ENCODE measurements around the gene MAPK8IP2.

Gene MAPK8IP2

DNA sequence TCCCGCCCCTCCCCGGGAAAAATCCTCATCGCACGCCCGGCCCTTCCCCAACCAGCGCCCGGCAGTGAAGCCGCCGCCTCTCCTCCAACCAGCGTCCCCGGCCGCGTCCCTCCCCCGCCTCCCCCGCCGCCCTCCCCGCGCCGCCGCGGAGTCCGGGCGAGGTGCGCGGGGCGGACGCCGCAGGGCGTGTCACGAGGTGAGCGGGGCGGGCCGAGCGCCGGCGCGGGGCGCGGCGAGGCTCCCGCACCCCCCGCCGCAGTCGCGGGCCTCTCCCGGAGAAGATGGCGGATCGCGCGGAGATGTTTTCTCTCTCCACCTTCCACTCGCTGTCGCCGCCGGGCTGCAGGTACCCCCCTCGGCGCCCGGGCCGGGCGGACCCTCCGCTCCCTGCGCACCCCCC lies at the start of gene MAPK8IP2:
Gene MAPK8IP2, plus strand, starts transcription at position 256 of the 400 bp plus-strand sequence. Its CDS starts 26 bp downstream, at position 282.
- Histone ChIP-seq H3K4me3 (ENCODE audit: low read depth in 1 of 2, low read length in 2 of 2) (peak within 1 kb of the TSS in 1 of 2 donors; percentile 28), H3K4me1 (ENCODE audit: control insufficient read depth in 1 of 2, insufficient read depth in 2 of 2, low read length in 2 of 2) (peaks cover 3 to 4% of the 10 kb centered on the region in 2 donors), H3K27me3 (ENCODE audit: control insufficient read depth in 1 of 2, insufficient read depth in 2 of 2, low read length in 2 of 2) (peaks cover 23 to 35% of the 10 kb centered on the region in 2 donors), H3K9ac (ENCODE audit: low read depth in 1 of 2, low read length in 2 of 2) (no peak within 1 kb of the TSS), H3K9me3 (ENCODE audit: control insufficient read depth in 1 of 2, low read length in 2 of 2) (no peaks in the 10 kb centered on the region), H3K36me3 (ENCODE audit: control insufficient read depth in 1 of 2, insufficient read depth in 2 of 2, low read length in 2 of 2) (no peaks in the 10 kb centered on the region), H3K27ac (ENCODE audit: low read depth, low read length) (no peak within 1 kb of the TSS)

DNA sequence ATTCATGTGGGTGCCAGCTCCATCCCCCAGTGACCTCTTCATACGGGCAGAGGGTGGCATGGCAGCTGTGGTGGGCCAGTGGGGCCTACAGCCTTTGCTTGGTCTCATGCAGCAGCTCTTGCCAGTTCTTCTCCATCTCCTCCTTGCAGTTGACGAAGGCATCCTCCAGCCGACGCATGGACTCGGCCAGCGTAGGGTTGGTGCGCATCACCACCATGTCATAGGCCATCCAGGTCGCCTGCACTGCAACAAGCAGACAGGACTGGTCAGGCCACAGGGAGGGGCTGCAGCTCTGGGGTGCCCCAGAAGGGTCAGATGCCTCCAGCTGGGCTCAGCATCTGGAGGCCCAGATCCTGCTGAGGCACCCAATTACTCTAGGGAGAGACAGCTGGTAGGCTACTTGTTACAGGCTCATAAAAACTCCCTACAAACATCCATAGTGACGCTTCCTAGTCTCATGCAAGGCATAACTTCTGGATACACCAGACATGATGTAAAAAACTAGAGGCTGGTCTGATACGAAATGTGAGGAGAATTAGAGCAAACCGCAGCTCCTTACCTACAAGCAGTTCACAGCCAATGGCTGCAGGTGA lies 49.3 kb upstream of the MAPK8IP2 start:
- H3K27me3 ChIP-seq (ENCODE audit: control insufficient read depth in 1 of 2, insufficient read depth in 2 of 2, low read length in 2 of 2), result peaks cover 0 to 6% of the 10 kb centered on the region in 2 donors
- H3K9ac ChIP-seq (ENCODE audit: low read depth in 1 of 2, low read length in 2 of 2), result no peak overlapping the region
- H3K36me3 ChIP-seq (ENCODE audit: control insufficient read depth in 1 of 2, insufficient read depth in 2 of 2, low read length in 2 of 2), result no peaks in the 10 kb centered on the region
- H3K4me1 ChIP-seq (ENCODE audit: control insufficient read depth in 1 of 2, insufficient read depth in 2 of 2, low read length in 2 of 2), result peaks cover 0 to 9% of the 10 kb centered on the region in 2 donors
- H3K4me3 ChIP-seq (ENCODE audit: low read depth in 1 of 2, low read length in 2 of 2), result no peak overlapping the region
- H3K9me3 ChIP-seq (ENCODE audit: control insufficient read depth in 1 of 2, low read length in 2 of 2), result no peaks in the 10 kb centered on the region
- no peak overlapping the region for H3K27ac ChIP-seq (ENCODE audit: low read depth, low read length)

DNA sequence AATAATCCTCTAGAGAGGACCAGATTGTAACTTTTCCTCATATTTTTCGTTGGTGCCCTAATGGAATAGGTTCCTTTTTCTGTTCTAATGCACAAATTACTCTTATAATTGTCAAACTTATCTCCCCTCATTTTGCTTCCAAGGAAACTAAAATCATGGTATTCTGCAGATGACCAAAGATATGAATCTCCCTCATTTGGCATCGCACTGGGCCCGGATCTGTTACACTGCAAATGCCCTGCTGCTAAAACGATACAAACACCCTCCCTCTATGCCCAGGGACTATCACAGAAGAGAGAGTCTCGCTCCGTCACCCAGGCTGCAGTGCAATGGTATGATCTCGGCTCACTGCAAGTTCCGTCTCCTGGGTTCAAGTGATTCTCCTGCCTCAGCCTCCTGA lies 47.3 kb upstream of the MAPK8IP2 start:
- Histone ChIP-seq H3K27me3 (ENCODE audit: control insufficient read depth in 1 of 2, insufficient read depth in 2 of 2, low read length in 2 of 2) (peaks cover 0 to 4% of the 10 kb centered on the region in 2 donors), H3K9me3 (ENCODE audit: control insufficient read depth in 1 of 2, low read length in 2 of 2) (no peaks in the 10 kb centered on the region), H3K9ac (ENCODE audit: low read depth in 1 of 2, low read length in 2 of 2) (no peak overlapping the region), H3K36me3 (ENCODE audit: control insufficient read depth in 1 of 2, insufficient read depth in 2 of 2, low read length in 2 of 2) (no peaks in the 10 kb centered on the region), H3K27ac (ENCODE audit: low read depth, low read length) (no peak overlapping the region), H3K4me3 (ENCODE audit: low read depth in 1 of 2, low read length in 2 of 2) (no peak overlapping the region), H3K4me1 (ENCODE audit: control insufficient read depth in 1 of 2, insufficient read depth in 2 of 2, low read length in 2 of 2) (peaks cover 0 to 7% of the 10 kb centered on the region in 2 donors)

DNA sequence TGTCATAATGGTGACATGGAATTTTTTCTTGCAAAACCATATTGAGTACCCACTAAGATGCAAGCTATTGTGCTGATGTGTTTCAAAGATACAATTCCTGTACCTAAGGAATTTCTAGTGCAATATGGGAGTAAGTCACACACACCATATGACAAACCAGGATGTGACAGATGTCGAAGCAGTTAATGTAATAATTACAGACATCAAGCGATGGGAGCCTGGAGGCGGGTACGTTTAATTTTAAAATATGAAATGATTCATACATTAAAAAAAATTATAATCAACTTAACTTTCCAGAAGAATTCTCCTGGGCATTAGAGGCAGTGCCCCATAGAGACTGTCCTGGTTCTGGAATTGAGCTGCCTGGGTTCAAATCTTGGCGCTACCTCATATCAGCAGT lies 43.9 kb upstream of the MAPK8IP2 start:
- Histone ChIP-seq H3K27ac (ENCODE audit: low read depth, low read length) (no peak overlapping the region), H3K9me3 (ENCODE audit: control insufficient read depth in 1 of 2, low read length in 2 of 2) (no peaks in the 10 kb centered on the region), H3K4me3 (ENCODE audit: low read depth in 1 of 2, low read length in 2 of 2) (no peak overlapping the region), H3K36me3 (ENCODE audit: control insufficient read depth in 1 of 2, insufficient read depth in 2 of 2, low read length in 2 of 2) (no peaks in the 10 kb centered on the region), H3K9ac (ENCODE audit: low read depth in 1 of 2, low read length in 2 of 2) (no peak overlapping the region), H3K27me3 (ENCODE audit: control insufficient read depth in 1 of 2, insufficient read depth in 2 of 2, low read length in 2 of 2) (no peaks in the 10 kb centered on the region), H3K4me1 (ENCODE audit: control insufficient read depth in 1 of 2, insufficient read depth in 2 of 2, low read length in 2 of 2) (no peaks in the 10 kb centered on the region)

DNA sequence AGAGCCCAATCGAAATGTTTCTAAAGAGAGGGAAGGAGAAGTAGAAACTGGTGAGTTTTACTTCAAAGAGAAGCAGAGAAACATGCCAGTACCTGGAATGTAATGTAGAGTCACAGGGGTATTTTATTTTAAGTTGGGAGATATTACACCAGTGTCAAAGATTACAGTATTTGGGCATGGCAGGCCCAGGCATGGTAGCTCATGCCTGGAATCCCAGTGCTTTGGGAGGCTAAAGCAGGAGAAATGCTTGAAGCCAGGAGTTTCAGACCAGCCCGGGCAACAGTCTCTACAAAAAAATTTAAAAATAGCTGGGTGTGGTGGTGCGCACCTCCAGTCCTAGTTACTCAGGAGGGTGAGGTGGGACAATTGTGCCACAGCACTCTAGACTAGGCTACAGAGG lies 40.6 kb upstream of the MAPK8IP2 start:
- no peaks in the 10 kb centered on the region for H3K9me3 ChIP-seq (ENCODE audit: control insufficient read depth in 1 of 2, low read length in 2 of 2)
- H3K4me1 ChIP-seq (ENCODE audit: control insufficient read depth in 1 of 2, insufficient read depth in 2 of 2, low read length in 2 of 2), result peaks cover 9 to 14% of the 10 kb centered on the region in 2 donors
- H3K27me3 ChIP-seq (ENCODE audit: control insufficient read depth in 1 of 2, insufficient read depth in 2 of 2, low read length in 2 of 2), result no peaks in the 10 kb centered on the region
- no peak overlapping the region for H3K4me3 ChIP-seq (ENCODE audit: low read depth in 1 of 2, low read length in 2 of 2)
- no peak overlapping the region for H3K9ac ChIP-seq (ENCODE audit: low read depth in 1 of 2, low read length in 2 of 2)
- no peaks in the 10 kb centered on the region for H3K36me3 ChIP-seq (ENCODE audit: control insufficient read depth in 1 of 2, insufficient read depth in 2 of 2, low read length in 2 of 2)
- H3K27ac ChIP-seq (ENCODE audit: low read depth, low read length), result no peak overlapping the region

DNA sequence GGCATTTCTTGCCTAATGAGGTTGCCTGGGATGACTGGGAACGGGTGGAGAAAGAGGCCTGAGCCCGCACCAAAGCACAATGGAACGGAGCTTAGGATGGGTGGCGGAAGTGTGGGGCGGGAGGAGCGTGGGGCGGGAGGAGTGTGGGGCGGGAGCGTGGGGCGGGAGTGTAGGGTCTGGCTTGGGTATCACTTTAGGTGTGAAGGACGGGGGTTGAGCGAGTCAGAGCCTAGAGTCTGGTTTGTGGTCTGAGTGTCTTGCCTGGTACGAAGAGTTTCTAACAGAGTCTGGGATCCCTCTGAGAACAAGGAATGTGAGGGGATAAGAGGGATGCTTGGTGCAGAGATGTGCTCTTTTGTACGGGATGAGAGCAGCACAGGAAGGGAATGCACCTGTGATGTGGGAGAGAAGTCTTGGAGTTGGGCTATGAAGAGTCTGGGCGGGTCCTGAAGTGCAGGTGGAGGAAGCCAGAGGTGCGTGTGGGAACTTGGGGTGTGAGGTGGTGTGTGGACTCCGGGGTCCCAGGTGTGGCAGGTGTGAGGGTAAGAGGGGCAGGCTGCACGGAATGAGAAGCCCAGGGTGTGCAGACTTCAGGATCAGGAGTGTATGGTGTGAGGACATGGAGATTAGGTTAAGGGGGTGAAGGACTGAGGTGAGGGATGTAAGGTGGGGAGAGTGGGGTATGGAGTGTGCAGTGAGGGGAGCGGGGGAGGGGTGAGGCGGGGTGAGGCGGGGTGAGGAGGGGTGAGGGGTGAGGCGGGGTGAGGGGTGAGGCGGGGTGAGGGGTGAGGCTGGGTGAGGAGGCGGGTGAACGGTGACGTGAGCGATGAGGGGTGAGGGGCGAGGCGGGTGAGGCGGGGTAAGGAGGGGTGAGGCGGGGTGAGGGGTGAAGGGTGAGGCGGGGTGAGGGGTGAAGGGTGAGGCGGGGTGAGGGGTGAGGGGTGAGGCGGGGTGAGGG lies 38.9 kb upstream of the MAPK8IP2 start:
- Histone ChIP-seq H3K9ac (ENCODE audit: low read depth in 1 of 2, low read length in 2 of 2) (no peak overlapping the region), H3K4me1 (ENCODE audit: control insufficient read depth in 1 of 2, insufficient read depth in 2 of 2, low read length in 2 of 2) (peaks cover 9 to 14% of the 10 kb centered on the region in 2 donors), H3K4me3 (ENCODE audit: low read depth in 1 of 2, low read length in 2 of 2) (no peak overlapping the region), H3K27ac (ENCODE audit: low read depth, low read length) (no peak overlapping the region), H3K9me3 (ENCODE audit: control insufficient read depth in 1 of 2, low read length in 2 of 2) (no peaks in the 10 kb centered on the region), H3K27me3 (ENCODE audit: control insufficient read depth in 1 of 2, insufficient read depth in 2 of 2, low read length in 2 of 2) (no peaks in the 10 kb centered on the region), H3K36me3 (ENCODE audit: control insufficient read depth in 1 of 2, insufficient read depth in 2 of 2, low read length in 2 of 2) (no peaks in the 10 kb centered on the region)

DNA sequence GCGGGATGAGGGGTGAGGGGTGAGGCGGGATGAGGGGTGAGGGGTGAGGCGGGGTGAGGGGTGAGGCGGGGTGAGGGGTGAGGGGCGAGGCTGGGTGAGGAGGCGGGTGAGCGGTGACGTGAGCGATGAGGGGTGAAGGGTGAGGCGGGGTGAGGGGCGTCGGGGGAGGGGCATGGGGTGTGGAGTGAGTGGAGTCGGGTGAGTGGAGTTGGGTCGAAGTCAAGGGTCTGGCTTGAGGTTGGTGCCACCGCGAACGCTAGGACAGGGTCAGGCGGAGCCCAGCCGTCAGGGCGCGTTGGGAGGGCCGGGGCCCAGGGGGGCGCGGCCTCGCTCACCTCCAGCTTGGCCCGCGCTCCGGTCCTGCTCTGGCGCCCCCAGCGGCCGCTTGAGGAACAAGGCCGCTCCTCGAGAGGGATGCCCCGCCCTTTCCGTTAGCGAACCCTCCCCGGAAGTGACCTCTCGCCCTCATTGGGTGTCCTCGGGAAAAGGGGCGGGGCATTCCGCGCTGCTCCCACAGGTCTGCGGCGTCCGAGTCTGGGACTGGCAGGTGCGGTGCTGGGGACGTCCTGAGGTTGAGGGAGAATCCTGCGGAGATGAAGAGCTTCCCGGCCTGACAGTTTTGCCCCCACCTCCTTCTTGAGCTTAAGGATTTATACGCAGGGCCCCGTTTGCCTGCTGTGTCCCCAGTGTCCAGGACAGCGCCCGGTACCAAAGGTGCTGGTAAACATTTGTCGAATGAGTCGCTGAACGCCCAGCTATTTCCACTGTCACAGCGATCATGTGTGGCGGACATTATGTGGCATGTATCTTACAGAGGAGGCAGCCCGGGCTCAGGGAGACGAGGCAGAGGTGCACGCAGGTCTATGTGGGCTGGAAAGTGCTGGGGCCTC lies 37.8 kb upstream of the MAPK8IP2 start, which contains the start of gene SYCE3:
Gene SYCE3, minus strand, starts transcription at position 397 of the 890 bp plus-strand sequence. CDS start 6,514 bp downstream, outside the sequence.
- Histone ChIP-seq H3K36me3 (ENCODE audit: control insufficient read depth in 1 of 2, insufficient read depth in 2 of 2, low read length in 2 of 2) (no peaks in the 10 kb centered on the region), H3K27ac (ENCODE audit: low read depth, low read length) (peak within 1 kb of the TSS; percentile 71), H3K27me3 (ENCODE audit: control insufficient read depth in 1 of 2, insufficient read depth in 2 of 2, low read length in 2 of 2) (no peaks in the 10 kb centered on the region), H3K4me1 (ENCODE audit: control insufficient read depth in 1 of 2, insufficient read depth in 2 of 2, low read length in 2 of 2) (peaks cover 9 to 14% of the 10 kb centered on the region in 2 donors), H3K9ac (ENCODE audit: low read depth in 1 of 2, low read length in 2 of 2) (peak within 1 kb of the TSS; percentile 64 to 86), H3K9me3 (ENCODE audit: control insufficient read depth in 1 of 2, low read length in 2 of 2) (no peaks in the 10 kb centered on the region), H3K4me3 (ENCODE audit: low read depth in 1 of 2, low read length in 2 of 2) (peak within 1 kb of the TSS; percentile 72 to 84)

DNA sequence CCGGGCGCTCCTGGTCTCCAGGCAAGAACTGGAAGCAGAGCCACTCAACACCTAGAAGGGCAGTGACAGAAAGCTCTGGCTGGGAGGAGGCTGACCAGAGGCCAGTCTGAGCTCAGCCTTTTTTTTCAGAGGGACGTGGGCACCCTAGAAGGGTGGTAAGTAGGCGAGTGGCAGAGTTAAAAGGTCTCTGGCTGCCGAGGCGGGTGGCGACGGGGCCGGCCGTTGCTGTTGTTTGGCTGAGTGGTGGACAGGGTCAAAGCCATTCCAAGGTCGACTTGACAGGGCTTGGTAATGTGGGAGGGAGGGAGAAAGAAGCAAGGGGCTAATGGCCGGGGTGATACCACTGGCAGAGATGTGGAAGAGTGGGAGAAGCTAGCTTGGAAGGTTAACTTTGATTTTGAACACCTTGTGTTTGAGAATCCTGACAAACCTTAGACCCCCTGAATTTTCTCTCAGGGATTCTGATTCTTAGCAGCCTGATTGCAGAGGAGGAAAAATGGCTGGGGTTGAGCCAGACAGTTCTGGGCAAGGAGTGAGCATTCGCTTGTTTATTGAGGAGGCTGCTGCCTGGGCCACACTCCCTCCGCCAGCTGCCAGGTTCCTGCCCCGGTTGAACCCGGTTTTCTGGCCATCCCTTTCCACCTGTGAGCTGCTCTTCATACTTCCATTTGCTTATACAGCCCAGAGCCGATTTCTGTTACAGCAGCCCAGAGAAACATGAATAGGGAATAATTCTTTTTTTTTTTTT lies 37.0 kb upstream of the MAPK8IP2 start:
- peak overlapping the region; percentile 64 to 86 for H3K9ac ChIP-seq (ENCODE audit: low read depth in 1 of 2, low read length in 2 of 2)
- no peaks in the 10 kb centered on the region for H3K9me3 ChIP-seq (ENCODE audit: control insufficient read depth in 1 of 2, low read length in 2 of 2)
- H3K4me1 ChIP-seq (ENCODE audit: control insufficient read depth in 1 of 2, insufficient read depth in 2 of 2, low read length in 2 of 2), result peaks cover 11 to 14% of the 10 kb centered on the region in 2 donors
- H3K27ac ChIP-seq (ENCODE audit: low read depth, low read length), result peak overlapping the region; percentile 71
- H3K27me3 ChIP-seq (ENCODE audit: control insufficient read depth in 1 of 2, insufficient read depth in 2 of 2, low read length in 2 of 2), result no peaks in the 10 kb centered on the region
- peak overlapping the region; percentile 72 to 84 for H3K4me3 ChIP-seq (ENCODE audit: low read depth in 1 of 2, low read length in 2 of 2)
- no peaks in the 10 kb centered on the region for H3K36me3 ChIP-seq (ENCODE audit: control insufficient read depth in 1 of 2, insufficient read depth in 2 of 2, low read length in 2 of 2)

DNA sequence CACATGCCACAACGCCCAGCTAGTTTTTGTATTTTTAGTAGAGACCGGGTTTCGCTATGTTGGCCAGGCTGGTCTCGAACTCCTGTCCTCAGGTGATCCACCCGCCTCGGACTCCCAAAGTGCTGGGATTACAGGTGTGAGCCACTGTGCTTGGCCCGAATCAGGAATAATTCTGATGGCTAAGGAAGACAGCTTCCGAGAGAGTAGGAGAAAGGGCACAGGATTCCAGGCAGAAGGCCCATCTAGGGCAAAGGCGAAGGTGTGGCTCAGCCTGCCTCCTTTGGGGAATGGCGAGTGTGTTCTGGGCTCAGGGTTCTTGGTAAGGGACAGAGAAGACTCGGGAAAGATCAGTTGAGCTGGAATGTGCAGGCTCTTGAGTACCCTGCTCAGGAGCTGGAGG lies 36.3 kb upstream of the MAPK8IP2 start:
- Histone ChIP-seq H3K27ac (ENCODE audit: low read depth, low read length) (no peak overlapping the region), H3K4me3 (ENCODE audit: low read depth in 1 of 2, low read length in 2 of 2) (no peak overlapping the region), H3K36me3 (ENCODE audit: control insufficient read depth in 1 of 2, insufficient read depth in 2 of 2, low read length in 2 of 2) (peaks cover 0 to 3% of the 10 kb centered on the region in 2 donors), H3K9ac (ENCODE audit: low read depth in 1 of 2, low read length in 2 of 2) (no peak overlapping the region), H3K9me3 (ENCODE audit: control insufficient read depth in 1 of 2, low read length in 2 of 2) (no peaks in the 10 kb centered on the region), H3K4me1 (ENCODE audit: control insufficient read depth in 1 of 2, insufficient read depth in 2 of 2, low read length in 2 of 2) (peaks cover 18 to 20% of the 10 kb centered on the region in 2 donors), H3K27me3 (ENCODE audit: control insufficient read depth in 1 of 2, insufficient read depth in 2 of 2, low read length in 2 of 2) (no peaks in the 10 kb centered on the region)
